NCI-H524 (cell line): ENCODE measurements around the gene CNPY2.
"Not testable (repeated sequence)": the region's sequence is repeated elsewhere in the genome, so short reads cannot be mapped to it uniquely, and the experiment has no call there.

Experiments used
- DNase-seq, 2 experiments: peaks; one replicate each; lab custom pipeline; 2025; lab: John Stamatoyannopoulos, UW

The CNPY2 gene

GRCh38 chr12:56333679-56334489 is 18.1 kb upstream of the CNPY2 start, which contains the start of gene PAN2:
PAN2 (minus strand) TSS chr12:56334000; CDS start chr12:56333094, 906 bp downstream.
- peak; percentile 92 to 93 for DNase-seq

- no peak for DNase-seq
Measured at GRCh38 chr12:56333197-56333678, 17.4 kb upstream of the CNPY2 start.

- no peak for DNase-seq
Measured at GRCh38 chr12:56332512-56333196, 16.9 kb upstream of the CNPY2 start.

GRCh38 chr12:56330936-56331490 is 15.2 kb upstream of the CNPY2 start:
- DNase-seq: no peak

GRCh38 chr12:56326533-56326932 is 10.7 kb upstream of the CNPY2 start:
- DNase-seq: no peak

GRCh38 chr12:56326126-56326525 is 10.3 kb upstream of the CNPY2 start:
- no peak for DNase-seq

GRCh38 chr12:56324206-56324605 is 8.4 kb upstream of the CNPY2 start:
- DNase-seq: no peak

- not testable (repeated sequence) for DNase-seq
Measured at GRCh38 chr12:56321610-56322009, 5.8 kb upstream of the CNPY2 start.

- DNase-seq: no peak
Measured at GRCh38 chr12:56321027-56321426, 5.2 kb upstream of the CNPY2 start.

- no peak for DNase-seq
Measured at GRCh38 chr12:56317675-56318074, 1.9 kb upstream of the CNPY2 start.

- no peak for DNase-seq
Measured at GRCh38 chr12:56315249-56315621, 553 bp downstream of the CNPY2 start.

- no peak for DNase-seq
Measured at GRCh38 chr12:56311003-56311402, 4.8 kb downstream of the CNPY2 start.

- DNase-seq: no peak
Measured at GRCh38 chr12:56308714-56309113, 7.1 kb downstream of the CNPY2 start.

GRCh38 chr12:56307221-56307965 is 8.4 kb downstream of the CNPY2 start:
- DNase-seq: no peak

GRCh38 chr12:56304872-56305590 is 10.8 kb downstream of the CNPY2 start:
- DNase-seq: no peak

- no peak for DNase-seq
Measured at GRCh38 chr12:56304276-56304675, 11.5 kb downstream of the CNPY2 start.

- no peak for DNase-seq
Measured at GRCh38 chr12:56300644-56301464, 14.9 kb downstream of the CNPY2 start.

- peak; percentile 96 to 98 for DNase-seq
Measured at GRCh38 chr12:56299853-56300643, 15.7 kb downstream of the CNPY2 start, which contains the start of gene CS. CS (minus strand) TSS chr12:56300330; CDS start chr12:56300201, 129 bp downstream.

- DNase-seq: peak in 1 of 2 experiments; percentile 36
Measured at GRCh38 chr12:56299308-56299852, 16.4 kb downstream of the CNPY2 start.
